Measurements from ENCODE around the gene NADK. TPM values are rescaled to one million over a fixed set of nuclear protein-coding genes. Genes with fewer than 3 reads are reported as not detected.

The NADK gene
- total and polyA plus RNA-seq, 2 of the 13 experiments (the other 11 are each of a cell fraction or from before 2014, with no cell fraction given): 56.6 to 60.1 TPM

- TF ChIP-seq ARNT2 (CRISPR knock-in tag; IDR thresholded peaks at IDR 0.05; ENCODE audit: low read depth): no peak
- no peak for TF ChIP-seq RAD51 (IDR thresholded peaks at IDR 0.05; ENCODE audit: borderline replicate concordance)
- no peak for TF ChIP-seq GLI4 (CRISPR knock-in tag; IDR thresholded peaks at IDR 0.05; ENCODE audit: borderline replicate concordance)
- TF ChIP-seq, protein P1, sequence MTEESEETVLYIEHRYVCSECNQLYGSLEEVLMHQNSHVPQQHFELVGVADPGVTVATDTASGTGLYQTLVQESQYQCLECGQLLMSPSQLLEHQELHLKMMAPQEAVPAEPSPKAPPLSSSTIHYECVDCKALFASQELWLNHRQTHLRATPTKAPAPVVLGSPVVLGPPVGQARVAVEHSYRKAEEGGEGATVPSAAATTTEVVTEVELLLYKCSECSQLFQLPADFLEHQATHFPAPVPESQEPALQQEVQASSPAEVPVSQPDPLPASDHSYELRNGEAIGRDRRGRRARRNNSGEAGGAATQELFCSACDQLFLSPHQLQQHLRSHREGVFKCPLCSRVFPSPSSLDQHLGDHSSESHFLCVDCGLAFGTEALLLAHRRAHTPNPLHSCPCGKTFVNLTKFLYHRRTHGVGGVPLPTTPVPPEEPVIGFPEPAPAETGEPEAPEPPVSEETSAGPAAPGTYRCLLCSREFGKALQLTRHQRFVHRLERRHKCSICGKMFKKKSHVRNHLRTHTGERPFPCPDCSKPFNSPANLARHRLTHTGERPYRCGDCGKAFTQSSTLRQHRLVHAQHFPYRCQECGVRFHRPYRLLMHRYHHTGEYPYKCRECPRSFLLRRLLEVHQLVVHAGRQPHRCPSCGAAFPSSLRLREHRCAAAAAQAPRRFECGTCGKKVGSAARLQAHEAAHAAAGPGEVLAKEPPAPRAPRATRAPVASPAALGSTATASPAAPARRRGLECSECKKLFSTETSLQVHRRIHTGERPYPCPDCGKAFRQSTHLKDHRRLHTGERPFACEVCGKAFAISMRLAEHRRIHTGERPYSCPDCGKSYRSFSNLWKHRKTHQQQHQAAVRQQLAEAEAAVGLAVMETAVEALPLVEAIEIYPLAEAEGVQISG (CRISPR knock-in tag; IDR thresholded peaks at IDR 0.05): peak; percentile 45; the same call in 1 of the 2 replicates
- no peak for TF ChIP-seq HOXA7 (CRISPR knock-in tag; IDR thresholded peaks at IDR 0.05)
- TF ChIP-seq PHF21A (CRISPR knock-in tag; IDR thresholded peaks at IDR 0.05): no peak
- TF ChIP-seq RFX5 (IDR thresholded peaks at IDR 0.05; ENCODE audit: low read depth, low read length): no peak
- no peak for TF ChIP-seq ZNF605 (CRISPR knock-in tag; IDR thresholded peaks at IDR 0.05)
- TF ChIP-seq, protein P2, sequence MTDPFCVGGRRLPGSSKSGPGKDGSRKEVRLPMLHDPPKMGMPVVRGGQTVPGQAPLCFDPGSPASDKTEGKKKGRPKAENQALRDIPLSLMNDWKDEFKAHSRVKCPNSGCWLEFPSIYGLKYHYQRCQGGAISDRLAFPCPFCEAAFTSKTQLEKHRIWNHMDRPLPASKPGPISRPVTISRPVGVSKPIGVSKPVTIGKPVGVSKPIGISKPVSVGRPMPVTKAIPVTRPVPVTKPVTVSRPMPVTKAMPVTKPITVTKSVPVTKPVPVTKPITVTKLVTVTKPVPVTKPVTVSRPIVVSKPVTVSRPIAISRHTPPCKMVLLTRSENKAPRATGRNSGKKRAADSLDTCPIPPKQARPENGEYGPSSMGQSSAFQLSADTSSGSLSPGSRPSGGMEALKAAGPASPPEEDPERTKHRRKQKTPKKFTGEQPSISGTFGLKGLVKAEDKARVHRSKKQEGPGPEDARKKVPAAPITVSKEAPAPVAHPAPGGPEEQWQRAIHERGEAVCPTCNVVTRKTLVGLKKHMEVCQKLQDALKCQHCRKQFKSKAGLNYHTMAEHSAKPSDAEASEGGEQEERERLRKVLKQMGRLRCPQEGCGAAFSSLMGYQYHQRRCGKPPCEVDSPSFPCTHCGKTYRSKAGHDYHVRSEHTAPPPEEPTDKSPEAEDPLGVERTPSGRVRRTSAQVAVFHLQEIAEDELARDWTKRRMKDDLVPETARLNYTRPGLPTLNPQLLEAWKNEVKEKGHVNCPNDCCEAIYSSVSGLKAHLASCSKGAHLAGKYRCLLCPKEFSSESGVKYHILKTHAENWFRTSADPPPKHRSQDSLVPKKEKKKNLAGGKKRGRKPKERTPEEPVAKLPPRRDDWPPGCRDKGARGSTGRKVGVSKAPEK (CRISPR knock-in tag; IDR thresholded peaks at IDR 0.05; ENCODE audit: borderline replicate concordance): no peak
- TF ChIP-seq ATM (IDR thresholded peaks at IDR 0.05; ENCODE audit: borderline replicate concordance): no peak
- TF ChIP-seq ZMAT3 (CRISPR knock-in tag; conservative IDR thresholded peaks at IDR 0.05): no peak
- no peak for TF ChIP-seq ZNF670 (CRISPR knock-in tag; IDR thresholded peaks at IDR 0.05; ENCODE audit: borderline replicate concordance)
- TF ChIP-seq ZNF580 (CRISPR knock-in tag; IDR thresholded peaks at IDR 0.05; ENCODE audit: borderline replicate concordance, low read depth): peak; percentile 24; the same call in 1 of the 2 replicates
- no peak for TF ChIP-seq ZBTB3 (CRISPR knock-in tag; IDR thresholded peaks at IDR 0.05; ENCODE audit: borderline replicate concordance, low read depth)
- TF ChIP-seq CHD4 (IDR thresholded peaks at IDR 0.05; ENCODE audit: borderline replicate concordance, low read length): no peak
- TF ChIP-seq ZNF468 (CRISPR knock-in tag; IDR thresholded peaks at IDR 0.05): no peak
- TF ChIP-seq AHR (CRISPR knock-in tag; IDR thresholded peaks at IDR 0.05): 0 out of 2 replicates have a peak, but pooled peaks have one; percentile 51
- TF ChIP-seq FOXA1 (IDR thresholded peaks at IDR 0.05): no peak
- no peak for TF ChIP-seq FOXA1 (CRISPR knock-in tag; IDR thresholded peaks at IDR 0.05)
- TF ChIP-seq ZNF430 (CRISPR knock-in tag; IDR thresholded peaks at IDR 0.05): no peak
- TF ChIP-seq, protein P3, sequence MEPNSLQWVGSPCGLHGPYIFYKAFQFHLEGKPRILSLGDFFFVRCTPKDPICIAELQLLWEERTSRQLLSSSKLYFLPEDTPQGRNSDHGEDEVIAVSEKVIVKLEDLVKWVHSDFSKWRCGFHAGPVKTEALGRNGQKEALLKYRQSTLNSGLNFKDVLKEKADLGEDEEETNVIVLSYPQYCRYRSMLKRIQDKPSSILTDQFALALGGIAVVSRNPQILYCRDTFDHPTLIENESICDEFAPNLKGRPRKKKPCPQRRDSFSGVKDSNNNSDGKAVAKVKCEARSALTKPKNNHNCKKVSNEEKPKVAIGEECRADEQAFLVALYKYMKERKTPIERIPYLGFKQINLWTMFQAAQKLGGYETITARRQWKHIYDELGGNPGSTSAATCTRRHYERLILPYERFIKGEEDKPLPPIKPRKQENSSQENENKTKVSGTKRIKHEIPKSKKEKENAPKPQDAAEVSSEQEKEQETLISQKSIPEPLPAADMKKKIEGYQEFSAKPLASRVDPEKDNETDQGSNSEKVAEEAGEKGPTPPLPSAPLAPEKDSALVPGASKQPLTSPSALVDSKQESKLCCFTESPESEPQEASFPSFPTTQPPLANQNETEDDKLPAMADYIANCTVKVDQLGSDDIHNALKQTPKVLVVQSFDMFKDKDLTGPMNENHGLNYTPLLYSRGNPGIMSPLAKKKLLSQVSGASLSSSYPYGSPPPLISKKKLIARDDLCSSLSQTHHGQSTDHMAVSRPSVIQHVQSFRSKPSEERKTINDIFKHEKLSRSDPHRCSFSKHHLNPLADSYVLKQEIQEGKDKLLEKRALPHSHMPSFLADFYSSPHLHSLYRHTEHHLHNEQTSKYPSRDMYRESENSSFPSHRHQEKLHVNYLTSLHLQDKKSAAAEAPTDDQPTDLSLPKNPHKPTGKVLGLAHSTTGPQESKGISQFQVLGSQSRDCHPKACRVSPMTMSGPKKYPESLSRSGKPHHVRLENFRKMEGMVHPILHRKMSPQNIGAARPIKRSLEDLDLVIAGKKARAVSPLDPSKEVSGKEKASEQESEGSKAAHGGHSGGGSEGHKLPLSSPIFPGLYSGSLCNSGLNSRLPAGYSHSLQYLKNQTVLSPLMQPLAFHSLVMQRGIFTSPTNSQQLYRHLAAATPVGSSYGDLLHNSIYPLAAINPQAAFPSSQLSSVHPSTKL (CRISPR knock-in tag; IDR thresholded peaks at IDR 0.05): no peak
- TF ChIP-seq ZNF33B (CRISPR knock-in tag; IDR thresholded peaks at IDR 0.05): no peak
Measured at GRCh38 chr1:1748686-1749321, 29.5 kb downstream of the NADK start (continued).

Measured in HepG2 (cell line).